Neural cell (in vitro differentiated cells): ENCODE results near the gene NBL1. TPM values are rescaled to one million over a fixed set of nuclear protein-coding genes. Genes with fewer than 3 reads are reported as not detected.

Experiments used
- H2AFZ ChIP-seq: fragments of 200-600, 300-800 bp; sonication (generic), shearing (Covaris generic); 2 replicates; pipeline ENCODE4 v1.6.0; 2014; ENCODE audit warnings: low read depth, mild to moderate bottlenecking, antibody characterized with exemption, low read length, moderate library complexity
- H3F3A ChIP-seq: fragments of 200-600 bp; shearing (Covaris generic); 2 replicates; pipeline ENCODE4 v1.6.1; 2016; ENCODE audit warnings: mild to moderate bottlenecking, moderate library complexity, mixed read lengths, antibody characterized with exemption, low read length; ENCODE audit not compliant: insufficient read depth, poor library complexity, severe bottlenecking
- H3K27ac ChIP-seq: fragments of 200-600, 300-800 bp; sonication (generic), shearing (Covaris generic); 2 replicates; pipeline ENCODE4 v1.5.1; 2014; ENCODE audit warnings: mild to moderate bottlenecking, low read length, moderate library complexity
- H3K27me3 ChIP-seq: fragments of 300-800, 200-600 bp; sonication (generic), shearing (Covaris generic); 2 replicates; pipeline ENCODE4 v1.6.0; 2014; ENCODE audit warnings: mild to moderate bottlenecking, low read depth, low read length, moderate library complexity; ENCODE audit not compliant: insufficient read depth
- H3K36me3 ChIP-seq: fragments of 300-800, 200-600 bp; sonication (generic), shearing (Covaris generic); 2 replicates; pipeline ENCODE4 v1.5.1; 2014; ENCODE audit warnings: mild to moderate bottlenecking, antibody characterized with exemption, low read length, moderate library complexity; ENCODE audit not compliant: insufficient read depth
- H3K4me2 ChIP-seq: fragments of 300-800, 200-600 bp; sonication (generic), shearing (Covaris generic); 2 replicates; pipeline ENCODE4 v1.6.0; 2014; ENCODE audit warnings: mild to moderate bottlenecking, low read length
- H3K4me3 ChIP-seq: fragments of 300-800, 200-600 bp; sonication (generic), shearing (Covaris generic); 2 replicates; pipeline ENCODE4 v1.5.1; 2014; ENCODE audit warnings: mild to moderate bottlenecking, low read length, moderate library complexity
- H3K79me2 ChIP-seq: fragments of 200-600 bp; shearing (Covaris generic); replicated peaks from 2 replicates; pipeline ENCODE4 v1.6.0; 2014; ENCODE audit warnings: mild to moderate bottlenecking, low read length, moderate library complexity; ENCODE audit not compliant: insufficient read depth
- H3K9ac ChIP-seq: fragments of 300-800, 200-600 bp; sonication (generic), shearing (Covaris generic); 2 replicates; pipeline ENCODE4 v1.6.1; 2016; ENCODE audit warnings: mild to moderate bottlenecking, low read length, mixed read lengths
- H3K9me2 ChIP-seq: fragments of 200-600 bp; shearing (Covaris generic); 2 replicates; pipeline ENCODE4 v1.6.1; 2016; ENCODE audit warnings: mild to moderate bottlenecking, low read length, mixed read lengths; ENCODE audit not compliant: insufficient read depth
- H3K9me3 ChIP-seq: fragments of 200-600, 300-800 bp; sonication (generic), shearing (Covaris generic); 2 replicates; pipeline ENCODE4 v1.6.1; 2016; ENCODE audit warnings: mild to moderate bottlenecking, mixed run types, low read length, moderate library complexity, mixed read lengths
- H4K20me1 ChIP-seq: fragments of 200-600 bp; shearing (Covaris generic); 2 replicates; pipeline ENCODE4 v1.6.1; 2016; ENCODE audit warnings: mild to moderate bottlenecking, mixed run types; ENCODE audit not compliant: insufficient read depth
- EP300 ChIP-seq: fragments of 450-650 bp; conservative IDR thresholded peaks from 2 replicates; pipeline ENCODE4 v1.6.1; 2014; ENCODE audit warnings: antibody characterized with exemption, mild to moderate bottlenecking, moderate library complexity; ENCODE audit not compliant: poor library complexity, severe bottlenecking
- EZH2 ChIP-seq: fragments of 200-600, 300-800 bp; shearing (Covaris generic), sonication (generic); IDR thresholded peaks from 2 replicates; pipeline ENCODE4 v1.6.1; 2014; ENCODE audit warnings: antibody characterized with exemption, low read length, borderline replicate concordance, mild to moderate bottlenecking; ENCODE audit not compliant: insufficient read depth, poor library complexity, severe bottlenecking
- MXI1 ChIP-seq: fragments of 450-650 bp; conservative IDR thresholded peaks from 2 replicates; pipeline ENCODE4 v1.6.1; 2014; ENCODE audit warnings: antibody characterized with exemption, mild to moderate bottlenecking; ENCODE audit not compliant: poor library complexity, severe bottlenecking
- POLR2AphosphoS5 ChIP-seq: IDR thresholded peaks from 2 replicates; pipeline ENCODE4 v1.6.1; 2012
- RAD21 ChIP-seq: fragments of 450-650 bp; conservative IDR thresholded peaks from 2 replicates; pipeline ENCODE4 v1.6.1; 2014; ENCODE audit warnings: antibody characterized with exemption, mild to moderate bottlenecking, moderate library complexity
- SMC3 ChIP-seq: fragments of 450-650 bp; conservative IDR thresholded peaks from 2 replicates; pipeline ENCODE4 v1.6.1; 2014; ENCODE audit warnings: antibody characterized with exemption, mild to moderate bottlenecking, moderate library complexity; ENCODE audit not compliant: poor library complexity
- TAF1 ChIP-seq: IDR thresholded peaks from 2 replicates; pipeline ENCODE4 v1.6.1; 2012; ENCODE audit warnings: low read depth
- polyA plus RNA-seq: library from polyadenylated mRNA; depleted of rRNA; stranded (reverse); fragments of >200 nt; gene quantifications from 2 replicates; pipeline ENCODE4 v1.2.3, GENCODE V29; 2014
- TF ChIP-seq, protein P1 (sequence below): IDR thresholded peaks from 2 replicates; pipeline ENCODE4 v1.6.1; 2012; ENCODE audit warnings: borderline replicate concordance
- TF ChIP-seq, protein P2 (sequence below): fragments of 450-650 bp; IDR thresholded peaks from 2 replicates; pipeline ENCODE4 v1.5.1; 2014; ENCODE audit warnings: antibody characterized with exemption, mild to moderate bottlenecking, moderate library complexity; ENCODE audit not compliant: poor library complexity, severe bottlenecking

The NBL1 gene
- polyA plus RNA-seq, 1 donor from 2014 or later: 9.9 TPM

DNA sequence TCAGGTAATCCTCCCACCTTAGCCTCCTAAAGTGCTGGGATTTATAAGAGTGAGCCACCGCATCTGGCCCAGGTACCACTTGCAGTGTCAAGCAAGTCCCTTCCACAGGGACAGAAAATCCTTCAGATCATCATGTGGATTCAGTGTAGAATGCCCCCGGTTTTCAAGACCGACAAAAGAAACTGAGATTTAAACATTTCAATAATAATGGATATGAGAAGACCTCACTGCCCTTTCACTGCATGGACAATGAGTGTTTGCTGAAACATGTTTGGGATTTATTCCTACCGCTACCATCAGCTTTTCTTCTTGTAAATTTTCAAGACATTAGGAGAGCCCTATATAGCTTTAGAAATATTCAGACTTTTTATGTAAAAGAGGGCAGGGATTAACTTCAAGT is 62.0 kb downstream of the NBL1 start:
- Histone ChIP-seq H3K9me2 (no peaks in the 10 kb centered on the region), H3K9ac (no peak overlapping the region), H3K79me2 (no peaks in the 10 kb centered on the region), H2AFZ (no peak overlapping the region), H3K4me3 (no peak overlapping the region), H3K9me3 (no peaks in the 10 kb centered on the region), H3F3A (no peaks in the 10 kb centered on the region), H3K27me3 (no peaks in the 10 kb centered on the region), H3K36me3 (no peaks in the 10 kb centered on the region), H4K20me1 (no peaks in the 10 kb centered on the region), H3K4me2 (no peak overlapping the region), H3K27ac (no peak overlapping the region)
- no peak for TF ChIP-seq MXI1
- no peak for TF ChIP-seq RAD21
- TF ChIP-seq TAF1: no peak
- TF ChIP-seq, protein P1, sequence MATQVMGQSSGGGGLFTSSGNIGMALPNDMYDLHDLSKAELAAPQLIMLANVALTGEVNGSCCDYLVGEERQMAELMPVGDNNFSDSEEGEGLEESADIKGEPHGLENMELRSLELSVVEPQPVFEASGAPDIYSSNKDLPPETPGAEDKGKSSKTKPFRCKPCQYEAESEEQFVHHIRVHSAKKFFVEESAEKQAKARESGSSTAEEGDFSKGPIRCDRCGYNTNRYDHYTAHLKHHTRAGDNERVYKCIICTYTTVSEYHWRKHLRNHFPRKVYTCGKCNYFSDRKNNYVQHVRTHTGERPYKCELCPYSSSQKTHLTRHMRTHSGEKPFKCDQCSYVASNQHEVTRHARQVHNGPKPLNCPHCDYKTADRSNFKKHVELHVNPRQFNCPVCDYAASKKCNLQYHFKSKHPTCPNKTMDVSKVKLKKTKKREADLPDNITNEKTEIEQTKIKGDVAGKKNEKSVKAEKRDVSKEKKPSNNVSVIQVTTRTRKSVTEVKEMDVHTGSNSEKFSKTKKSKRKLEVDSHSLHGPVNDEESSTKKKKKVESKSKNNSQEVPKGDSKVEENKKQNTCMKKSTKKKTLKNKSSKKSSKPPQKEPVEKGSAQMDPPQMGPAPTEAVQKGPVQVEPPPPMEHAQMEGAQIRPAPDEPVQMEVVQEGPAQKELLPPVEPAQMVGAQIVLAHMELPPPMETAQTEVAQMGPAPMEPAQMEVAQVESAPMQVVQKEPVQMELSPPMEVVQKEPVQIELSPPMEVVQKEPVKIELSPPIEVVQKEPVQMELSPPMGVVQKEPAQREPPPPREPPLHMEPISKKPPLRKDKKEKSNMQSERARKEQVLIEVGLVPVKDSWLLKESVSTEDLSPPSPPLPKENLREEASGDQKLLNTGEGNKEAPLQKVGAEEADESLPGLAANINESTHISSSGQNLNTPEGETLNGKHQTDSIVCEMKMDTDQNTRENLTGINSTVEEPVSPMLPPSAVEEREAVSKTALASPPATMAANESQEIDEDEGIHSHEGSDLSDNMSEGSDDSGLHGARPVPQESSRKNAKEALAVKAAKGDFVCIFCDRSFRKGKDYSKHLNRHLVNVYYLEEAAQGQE: no peak
- TF ChIP-seq EZH2: no peak
- no peak for TF ChIP-seq POLR2AphosphoS5
- no peak for TF ChIP-seq SMC3
- TF ChIP-seq, protein P2, sequence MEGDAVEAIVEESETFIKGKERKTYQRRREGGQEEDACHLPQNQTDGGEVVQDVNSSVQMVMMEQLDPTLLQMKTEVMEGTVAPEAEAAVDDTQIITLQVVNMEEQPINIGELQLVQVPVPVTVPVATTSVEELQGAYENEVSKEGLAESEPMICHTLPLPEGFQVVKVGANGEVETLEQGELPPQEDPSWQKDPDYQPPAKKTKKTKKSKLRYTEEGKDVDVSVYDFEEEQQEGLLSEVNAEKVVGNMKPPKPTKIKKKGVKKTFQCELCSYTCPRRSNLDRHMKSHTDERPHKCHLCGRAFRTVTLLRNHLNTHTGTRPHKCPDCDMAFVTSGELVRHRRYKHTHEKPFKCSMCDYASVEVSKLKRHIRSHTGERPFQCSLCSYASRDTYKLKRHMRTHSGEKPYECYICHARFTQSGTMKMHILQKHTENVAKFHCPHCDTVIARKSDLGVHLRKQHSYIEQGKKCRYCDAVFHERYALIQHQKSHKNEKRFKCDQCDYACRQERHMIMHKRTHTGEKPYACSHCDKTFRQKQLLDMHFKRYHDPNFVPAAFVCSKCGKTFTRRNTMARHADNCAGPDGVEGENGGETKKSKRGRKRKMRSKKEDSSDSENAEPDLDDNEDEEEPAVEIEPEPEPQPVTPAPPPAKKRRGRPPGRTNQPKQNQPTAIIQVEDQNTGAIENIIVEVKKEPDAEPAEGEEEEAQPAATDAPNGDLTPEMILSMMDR: no peak
- TF ChIP-seq EP300: no peak

Other genes with a start within 250 kb of the NBL1 start
- 159 and 182 TPM in 2 replicates for gene CAPZB, start 158.8 kb upstream of the NBL1 start, polyA plus RNA-seq
- gene HTR6, start 20.6 kb downstream of the NBL1 start, polyA plus RNA-seq: not detected in 2 replicates
- gene TMCO4, start 155.6 kb downstream of the NBL1 start, polyA plus RNA-seq: not detected in 2 replicates
- gene RNF186, start 171.0 kb downstream of the NBL1 start, polyA plus RNA-seq: not detected in 2 replicates
- gene OTUD3, start 238.1 kb downstream of the NBL1 start, polyA plus RNA-seq: 21.3 and 24.0 TPM in 2 replicates